Measurements from ENCODE around the gene NHLH2. TPM values are rescaled to one million over a fixed set of nuclear protein-coding genes. Genes with fewer than 3 reads are reported as not detected.

Gene NHLH2
- total RNA-seq, 3 donors from 2014 or later: not detected

GRCh38 chr1:115873184-115873583 lies 32.3 kb upstream of the NHLH2 start:
- H3K27ac ChIP-seq: no peak overlapping the region
- H3K9me3 ChIP-seq: no peaks in the 10 kb centered on the region
- H3K36me3 ChIP-seq: no peaks in the 10 kb centered on the region
- TF ChIP-seq POLR2A (IDR thresholded peaks at IDR 0.05) (no peak), POLR2AphosphoS5 (IDR thresholded peaks at IDR 0.05) (no peak)
- TF ChIP-seq, protein P1, sequence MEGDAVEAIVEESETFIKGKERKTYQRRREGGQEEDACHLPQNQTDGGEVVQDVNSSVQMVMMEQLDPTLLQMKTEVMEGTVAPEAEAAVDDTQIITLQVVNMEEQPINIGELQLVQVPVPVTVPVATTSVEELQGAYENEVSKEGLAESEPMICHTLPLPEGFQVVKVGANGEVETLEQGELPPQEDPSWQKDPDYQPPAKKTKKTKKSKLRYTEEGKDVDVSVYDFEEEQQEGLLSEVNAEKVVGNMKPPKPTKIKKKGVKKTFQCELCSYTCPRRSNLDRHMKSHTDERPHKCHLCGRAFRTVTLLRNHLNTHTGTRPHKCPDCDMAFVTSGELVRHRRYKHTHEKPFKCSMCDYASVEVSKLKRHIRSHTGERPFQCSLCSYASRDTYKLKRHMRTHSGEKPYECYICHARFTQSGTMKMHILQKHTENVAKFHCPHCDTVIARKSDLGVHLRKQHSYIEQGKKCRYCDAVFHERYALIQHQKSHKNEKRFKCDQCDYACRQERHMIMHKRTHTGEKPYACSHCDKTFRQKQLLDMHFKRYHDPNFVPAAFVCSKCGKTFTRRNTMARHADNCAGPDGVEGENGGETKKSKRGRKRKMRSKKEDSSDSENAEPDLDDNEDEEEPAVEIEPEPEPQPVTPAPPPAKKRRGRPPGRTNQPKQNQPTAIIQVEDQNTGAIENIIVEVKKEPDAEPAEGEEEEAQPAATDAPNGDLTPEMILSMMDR (IDR thresholded peaks at IDR 0.05): no peak
- H3K27me3 ChIP-seq: no peaks in the 10 kb centered on the region
- DNase-seq (ENCODE audit: low spot score in 2 of 2): no peak
- H3K4me3 ChIP-seq: no peak overlapping the region
- intact Hi-C loops (cut with DNase I; ENCODE audit: low total_unique reads): loop anchor here (5.0 kb wide), 1 partner anchor 636 kb away; no protein-coding TSS in a partner anchor
- no peaks in the 10 kb centered on the region for H3K4me1 ChIP-seq

DNA sequence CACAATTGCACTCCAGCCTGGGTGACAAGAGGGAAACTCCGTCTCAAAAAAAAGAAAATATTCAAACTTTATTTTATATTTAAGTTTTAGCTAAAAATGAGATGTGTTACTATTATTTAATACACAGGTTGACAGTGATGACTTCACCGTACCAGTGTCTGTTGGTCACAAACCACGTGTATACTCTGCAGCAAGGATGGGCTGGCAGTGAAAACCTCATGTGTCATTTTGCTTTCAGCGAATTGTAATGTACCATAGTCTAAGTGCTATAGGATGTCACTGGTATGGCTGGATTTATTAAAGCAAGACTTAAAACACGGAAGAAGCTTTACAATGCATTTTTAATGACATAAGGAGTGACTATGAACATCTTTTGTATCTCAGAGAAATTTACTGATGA lies 28.1 kb upstream of the NHLH2 start:
- Histone ChIP-seq H3K27ac (no peak overlapping the region), H3K36me3 (no peaks in the 10 kb centered on the region), H3K27me3 (no peaks in the 10 kb centered on the region), H3K9me3 (no peaks in the 10 kb centered on the region), H3K4me1 (no peaks in the 10 kb centered on the region), H3K4me3 (no peak overlapping the region)
- TF ChIP-seq, protein P1 (IDR thresholded peaks at IDR 0.05): no peak
- no peak for TF ChIP-seq POLR2A (IDR thresholded peaks at IDR 0.05)
- TF ChIP-seq POLR2AphosphoS5 (IDR thresholded peaks at IDR 0.05): no peak
- intact Hi-C loops (cut with DNase I; ENCODE audit: low total_unique reads): no loop called here
- no peak for DNase-seq (ENCODE audit: low spot score in 2 of 2)

GRCh38 chr1:115867216-115867615 lies 26.3 kb upstream of the NHLH2 start:
- Histone ChIP-seq H3K36me3 (no peaks in the 10 kb centered on the region), H3K4me1 (no peaks in the 10 kb centered on the region), H3K4me3 (no peak overlapping the region), H3K27ac (no peak overlapping the region), H3K27me3 (no peaks in the 10 kb centered on the region), H3K9me3 (no peaks in the 10 kb centered on the region)
- intact Hi-C loops (cut with DNase I; ENCODE audit: low total_unique reads): no loop called here
- no peak for TF ChIP-seq POLR2A (IDR thresholded peaks at IDR 0.05)
- TF ChIP-seq, protein P1 (IDR thresholded peaks at IDR 0.05): no peak
- TF ChIP-seq POLR2AphosphoS5 (IDR thresholded peaks at IDR 0.05): no peak
- no peak for DNase-seq (ENCODE audit: low spot score in 2 of 2)

GRCh38 chr1:115865704-115866380 lies 24.9 kb upstream of the NHLH2 start:
- no peak overlapping the region for H3K4me3 ChIP-seq
- TF ChIP-seq POLR2A (IDR thresholded peaks at IDR 0.05) (no peak), POLR2AphosphoS5 (IDR thresholded peaks at IDR 0.05) (no peak)
- TF ChIP-seq, protein P1 (IDR thresholded peaks at IDR 0.05): no peak
- intact Hi-C loops (cut with DNase I; ENCODE audit: low total_unique reads): no loop called here
- H3K36me3 ChIP-seq: no peaks in the 10 kb centered on the region
- H3K9me3 ChIP-seq: no peaks in the 10 kb centered on the region
- DNase-seq (ENCODE audit: low spot score in 2 of 2): no peak
- H3K4me1 ChIP-seq: no peaks in the 10 kb centered on the region
- H3K27ac ChIP-seq: no peak overlapping the region
- H3K27me3 ChIP-seq: no peaks in the 10 kb centered on the region

DNA sequence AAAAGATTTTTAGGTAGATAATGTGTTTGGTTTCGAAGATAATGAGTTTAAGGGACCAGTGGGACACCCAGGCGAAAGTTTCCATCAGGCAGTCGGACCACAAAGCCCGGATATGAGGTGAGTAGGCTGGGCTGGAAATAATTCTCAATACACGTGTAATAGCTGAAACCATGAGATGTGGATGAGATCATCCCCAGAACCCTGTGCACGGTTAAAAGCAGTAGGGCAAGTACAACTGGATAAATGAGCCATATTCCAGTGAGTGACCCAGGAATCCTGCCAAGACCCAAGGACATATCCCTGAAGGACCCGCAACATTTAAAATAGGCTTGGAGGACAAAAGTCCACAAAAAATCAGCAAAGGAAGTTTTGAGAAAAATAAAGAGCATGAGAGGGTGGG lies 21.5 kb upstream of the NHLH2 start:
- no peak overlapping the region for H3K27ac ChIP-seq
- no peaks in the 10 kb centered on the region for H3K36me3 ChIP-seq
- intact Hi-C loops (cut with DNase I; ENCODE audit: low total_unique reads): no loop called here
- no peak overlapping the region for H3K4me3 ChIP-seq
- no peaks in the 10 kb centered on the region for H3K4me1 ChIP-seq
- TF ChIP-seq, protein P1 (IDR thresholded peaks at IDR 0.05): no peak
- TF ChIP-seq POLR2A (IDR thresholded peaks at IDR 0.05) (no peak), POLR2AphosphoS5 (IDR thresholded peaks at IDR 0.05) (no peak)
- no peaks in the 10 kb centered on the region for H3K9me3 ChIP-seq
- peaks cover 0 to 7% of the 10 kb centered on the region in 2 donors for H3K27me3 ChIP-seq
- no peak for DNase-seq (ENCODE audit: low spot score in 2 of 2)
